DMS 273 treated with DMSO at 0.1 percent for 48 hours (cell line): Measurements from ENCODE around the gene IDS.
A peak's percentile ranks its signal among the peaks of the same experiment; 100 is the strongest.
"Not testable (repeated sequence)": the region's sequence is repeated elsewhere in the genome, so short reads cannot be mapped to it uniquely, and the experiment has no call there.

Experiments used
- DNase-seq: peaks from one replicate; lab custom pipeline; 2025; lab: John Stamatoyannopoulos, UW

Gene IDS

DNA sequence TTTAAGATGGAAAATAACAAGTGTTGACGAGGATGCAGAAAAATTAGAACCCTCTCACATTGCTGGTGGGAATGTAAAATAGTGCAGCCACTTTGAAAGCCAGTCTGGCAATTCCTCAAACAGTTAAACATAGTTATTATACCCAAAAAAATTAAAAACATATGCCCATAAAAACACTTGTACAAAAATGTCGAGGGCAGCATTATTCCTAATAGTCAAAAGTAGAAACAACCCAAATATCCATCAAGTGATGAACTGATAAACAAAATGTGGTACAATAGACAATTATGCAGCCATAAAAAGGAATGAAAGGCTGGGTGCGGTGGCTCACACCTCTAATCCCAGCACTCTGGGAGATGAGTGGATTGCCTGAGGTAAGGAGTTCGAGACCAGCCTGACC is 6.3 kb downstream of the IDS start:
- no peak for DNase-seq

DNA sequence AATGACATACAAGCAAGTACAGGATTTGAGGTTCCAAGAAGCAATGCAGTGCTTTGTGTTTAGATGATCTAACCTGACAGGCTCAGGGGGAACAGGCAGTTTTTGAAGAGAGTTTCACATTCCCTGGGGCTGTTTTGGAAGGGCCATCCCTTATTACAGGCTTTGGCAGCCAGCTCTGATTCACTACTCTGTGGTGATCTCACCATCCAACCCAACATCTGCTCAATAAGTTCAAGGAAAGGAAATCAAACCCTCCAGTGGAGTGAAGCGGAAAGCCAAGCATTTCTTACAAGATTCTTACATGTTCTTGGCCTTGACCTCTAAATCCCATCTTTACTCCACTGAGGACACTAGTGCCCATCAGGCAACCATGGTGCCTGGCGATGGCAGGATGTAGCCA is 7.5 kb downstream of the IDS start:
- DNase-seq, result no peak

DNA sequence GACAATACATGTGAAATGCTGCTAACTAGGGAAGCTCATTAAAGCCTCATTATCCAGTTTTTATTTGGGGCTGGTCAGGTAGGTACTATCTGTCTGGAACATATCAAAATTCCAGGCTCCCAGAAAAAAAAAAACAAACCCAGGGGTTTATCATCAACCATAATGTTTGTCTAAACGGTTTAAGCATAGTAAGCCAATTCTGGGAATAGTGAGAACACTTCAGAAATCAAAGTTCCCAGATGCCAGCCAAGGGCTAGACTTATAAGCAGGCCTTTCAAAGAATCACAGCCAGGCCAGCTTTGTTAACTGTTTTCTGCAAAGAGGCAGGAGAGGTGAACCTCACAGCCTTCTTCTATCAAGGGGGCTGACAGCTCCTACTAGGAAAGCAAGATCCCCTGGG is 8.1 kb downstream of the IDS start:
- DNase-seq, result no peak

DNA sequence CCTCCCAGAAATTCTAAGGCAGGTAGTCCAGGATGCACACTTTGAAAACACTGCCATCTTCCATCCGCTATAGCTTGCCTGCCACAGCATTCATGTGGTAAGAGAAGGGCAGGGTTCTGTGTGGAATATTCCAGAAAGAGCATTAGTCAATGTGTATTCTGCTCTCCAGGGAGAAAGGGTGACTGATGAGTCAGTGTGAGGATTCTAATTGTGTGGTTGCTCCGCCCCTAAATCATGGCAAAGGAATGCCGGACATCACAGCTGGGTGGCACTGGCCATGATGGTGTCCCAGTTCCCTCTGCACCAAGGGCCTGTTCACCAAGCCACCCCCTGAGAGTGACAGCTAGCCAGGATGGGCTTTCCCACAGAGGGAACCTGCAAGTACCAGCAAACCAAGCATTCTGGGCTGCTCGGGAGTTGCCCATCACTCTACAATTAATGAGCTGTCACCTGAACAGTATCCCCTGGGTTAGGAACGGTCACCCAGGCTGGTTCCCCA is 9.5 kb downstream of the IDS start:
- DNase-seq, result no peak

DNA sequence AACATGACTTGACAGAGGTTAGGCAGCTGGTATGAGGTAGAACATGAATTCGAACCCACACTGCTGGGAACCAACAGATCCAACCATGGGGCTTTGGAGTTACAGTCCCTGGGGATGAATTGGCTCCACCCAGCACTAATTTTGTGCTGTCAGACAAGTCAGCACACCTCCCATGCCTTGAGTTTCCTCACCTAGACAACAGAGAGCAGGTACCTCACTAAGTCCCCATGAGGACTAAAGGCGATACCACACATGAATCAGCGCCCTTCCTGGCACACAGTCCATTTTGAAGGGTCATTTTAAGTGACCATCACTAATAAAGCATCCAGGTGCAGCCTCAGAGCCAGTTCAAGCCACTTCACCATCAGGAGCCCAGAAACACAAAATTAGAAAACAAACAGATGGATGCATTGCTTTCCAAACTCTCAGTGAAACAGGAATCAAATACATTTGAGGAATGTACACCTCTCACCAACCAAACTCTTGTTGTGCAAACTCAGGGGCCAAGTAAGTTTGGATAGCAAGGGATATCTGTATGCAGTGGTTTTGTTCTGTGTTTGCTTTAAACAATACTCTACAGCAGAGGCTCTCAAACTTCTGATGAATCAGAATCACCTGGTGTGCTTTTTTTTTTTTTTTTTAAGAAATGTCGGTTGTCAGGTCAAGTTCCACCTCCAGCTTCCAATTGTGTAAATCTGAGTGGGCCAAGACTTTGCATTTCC is 10.1 kb downstream of the IDS start:
- DNase-seq, result no peak

DNA sequence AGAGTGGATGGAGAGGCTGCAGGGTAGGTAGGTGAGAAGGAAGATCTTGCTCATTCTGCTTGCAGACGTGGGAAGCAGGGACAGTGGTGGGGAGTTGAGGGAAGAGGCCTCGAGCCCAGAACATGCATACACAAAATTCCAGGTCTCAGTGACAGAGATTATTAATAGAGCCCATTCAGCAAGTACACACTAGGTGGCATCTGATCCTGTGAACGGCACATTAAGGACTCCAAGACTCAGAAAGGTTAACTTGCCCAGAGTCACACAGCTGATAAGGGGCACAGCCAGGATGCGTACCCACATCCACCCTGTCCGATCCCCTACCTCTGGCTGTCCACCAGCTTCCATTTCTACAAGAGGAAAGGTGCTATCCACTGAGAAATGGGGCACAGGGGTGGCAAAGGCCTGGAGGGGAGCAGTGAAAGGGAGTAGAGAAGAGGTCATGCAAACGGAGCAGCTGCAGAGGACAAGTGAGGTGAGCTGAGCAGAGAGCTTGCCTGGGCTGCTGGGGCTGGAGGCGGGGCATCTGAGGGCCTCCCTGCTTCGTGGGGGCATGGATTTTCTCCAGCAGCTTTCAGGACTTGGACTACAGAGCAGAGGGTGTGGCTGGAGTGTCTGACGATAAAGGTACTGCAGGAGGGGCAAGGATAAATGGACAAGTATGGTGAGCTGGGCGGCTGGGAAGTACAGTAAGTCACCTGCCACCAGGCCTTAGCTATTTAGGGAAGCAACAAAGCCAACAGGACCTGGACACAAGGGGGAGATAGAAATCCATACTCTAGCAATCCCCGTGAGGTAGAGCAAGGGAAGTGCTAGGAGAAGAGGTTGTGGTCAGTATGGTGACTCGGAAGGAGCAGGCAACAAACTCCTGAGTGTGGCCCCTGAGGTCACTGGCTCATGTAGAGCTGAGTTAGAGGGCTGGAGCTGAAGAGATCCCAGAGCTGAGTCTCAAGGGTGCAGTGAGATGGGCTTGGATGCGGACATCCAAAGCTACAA is 11.2 kb downstream of the IDS start:
- DNase-seq, result no peak

DNA sequence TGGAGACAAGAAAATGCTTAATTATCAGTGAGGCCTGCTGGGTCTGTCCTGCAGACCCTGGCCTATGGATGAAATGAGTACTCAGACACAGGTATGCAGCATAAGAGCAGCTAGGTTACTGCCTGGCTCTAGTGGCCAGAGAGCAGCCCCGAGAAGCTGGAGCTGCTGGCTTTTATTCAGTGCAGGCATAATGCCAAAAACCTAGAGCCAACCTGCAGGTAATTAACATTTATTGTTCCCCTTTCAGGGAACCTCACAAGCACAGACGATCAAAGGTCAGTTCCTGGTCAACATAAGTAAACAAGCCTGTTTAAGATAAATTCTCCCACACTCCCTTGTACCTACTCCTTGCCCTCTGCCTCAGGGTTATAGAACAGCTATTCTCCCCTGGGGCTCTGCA is 13.3 kb downstream of the IDS start:
- DNase-seq, result no peak

DNA sequence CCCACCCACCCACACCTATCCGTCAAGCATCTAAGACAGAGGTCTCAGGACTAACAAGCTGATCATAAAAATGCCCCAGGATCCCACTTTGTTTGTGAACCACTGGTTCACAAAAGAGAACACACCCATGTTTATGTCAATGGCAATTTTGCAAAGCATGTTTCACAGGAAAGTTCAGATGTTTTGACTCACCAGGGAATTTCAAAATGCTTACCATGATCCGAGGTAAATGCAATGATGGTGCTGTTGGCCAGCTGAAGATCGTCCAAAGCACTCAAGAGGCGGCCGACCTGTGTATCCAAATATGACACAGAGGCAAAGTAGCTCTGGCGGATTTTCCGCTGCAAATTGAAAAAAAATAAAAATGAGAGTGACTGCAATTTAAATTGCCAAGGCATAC is 15.0 kb downstream of the IDS start:
- no peak for DNase-seq

DNA sequence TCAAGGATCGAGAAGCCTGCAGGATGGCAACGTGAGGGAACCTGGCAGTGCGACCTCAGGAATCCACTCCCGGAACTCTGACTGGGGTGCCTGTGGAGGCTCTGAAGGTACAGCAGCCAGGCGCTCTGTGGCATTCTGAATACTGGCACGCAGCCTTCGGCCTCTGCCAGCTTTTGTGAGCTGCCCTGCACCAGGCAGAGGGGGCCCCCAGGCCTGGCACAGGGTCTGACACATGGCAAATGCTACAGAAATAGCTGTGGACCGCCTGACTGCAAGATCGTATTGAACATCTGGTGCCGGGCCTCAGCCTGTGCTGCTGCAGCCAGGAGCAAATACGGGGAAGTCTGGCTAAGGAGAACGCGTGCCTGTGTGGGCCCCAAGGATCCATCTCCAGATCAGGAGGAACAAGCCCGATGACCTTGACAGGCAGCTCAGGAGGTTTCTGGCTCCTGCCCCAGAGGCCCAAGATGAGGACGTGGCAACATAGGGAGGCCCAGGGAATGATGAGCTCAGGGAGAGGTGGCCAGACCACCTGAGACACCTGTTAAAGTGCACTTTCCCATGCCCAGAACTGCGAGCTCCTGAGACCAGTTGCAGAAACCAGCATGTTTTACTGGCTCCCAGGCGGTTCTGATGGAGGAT is 16.6 kb downstream of the IDS start:
- DNase-seq, result not testable (repeated sequence)

DNA sequence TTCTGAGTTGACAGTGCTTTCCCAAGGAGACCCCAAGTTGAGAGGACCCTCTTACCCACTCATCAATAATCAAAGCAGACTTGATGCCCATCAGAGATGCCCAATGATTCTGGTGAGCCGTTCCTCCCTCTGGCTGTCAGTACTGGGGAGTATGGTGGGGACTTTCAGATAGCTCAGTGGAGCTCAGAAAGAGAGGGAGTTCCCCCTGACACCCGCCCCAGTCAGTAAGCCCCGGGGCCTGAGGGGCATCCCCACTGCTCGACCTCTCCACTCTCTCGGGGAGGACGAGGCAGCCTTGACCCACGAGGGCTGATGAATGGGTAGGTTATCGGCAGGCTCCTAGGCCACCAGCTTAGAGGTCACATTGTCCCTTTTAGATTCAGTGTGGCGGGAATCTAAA is 17.1 kb downstream of the IDS start:
- DNase-seq, result not testable (repeated sequence)

DNA sequence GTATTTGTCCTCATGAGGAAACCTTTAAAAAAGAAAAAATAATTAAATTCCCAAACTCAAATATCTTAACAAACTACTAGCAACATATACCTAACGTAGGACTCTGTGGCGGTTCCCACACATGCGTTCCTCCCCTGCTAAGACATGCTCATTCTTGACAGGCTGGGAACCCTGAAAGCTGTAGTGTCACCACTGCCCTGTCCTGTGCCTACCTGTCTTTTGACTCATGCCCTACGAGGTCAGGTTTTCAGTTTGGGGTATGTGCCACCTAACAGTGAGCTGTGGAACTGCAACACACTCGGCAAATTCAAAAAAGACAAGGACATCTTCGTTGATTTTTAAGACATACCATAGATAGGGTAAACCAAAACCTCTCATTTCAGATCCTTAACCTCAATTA is 17.8 kb downstream of the IDS start:
- DNase-seq, result no peak

DNA sequence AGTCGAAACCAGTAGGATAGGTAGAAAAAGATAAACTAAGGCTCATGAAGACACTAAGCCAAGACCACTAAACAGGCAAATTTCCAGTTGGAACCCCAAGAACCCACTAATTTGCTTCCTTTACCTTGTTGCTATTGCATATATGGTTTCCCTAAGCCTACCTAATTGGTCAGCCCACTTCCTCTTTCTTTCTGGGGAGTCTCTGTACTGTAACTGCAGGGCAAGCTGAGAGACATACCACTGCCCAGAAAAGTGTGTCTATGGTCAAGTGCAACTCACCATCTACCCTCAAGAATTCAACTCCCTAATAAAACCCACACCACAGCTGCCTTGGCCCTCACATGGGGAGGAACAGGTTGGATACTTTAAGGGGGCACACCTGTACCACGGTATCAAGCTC is 28.6 kb downstream of the IDS start:
- DNase-seq, result no peak

DNA sequence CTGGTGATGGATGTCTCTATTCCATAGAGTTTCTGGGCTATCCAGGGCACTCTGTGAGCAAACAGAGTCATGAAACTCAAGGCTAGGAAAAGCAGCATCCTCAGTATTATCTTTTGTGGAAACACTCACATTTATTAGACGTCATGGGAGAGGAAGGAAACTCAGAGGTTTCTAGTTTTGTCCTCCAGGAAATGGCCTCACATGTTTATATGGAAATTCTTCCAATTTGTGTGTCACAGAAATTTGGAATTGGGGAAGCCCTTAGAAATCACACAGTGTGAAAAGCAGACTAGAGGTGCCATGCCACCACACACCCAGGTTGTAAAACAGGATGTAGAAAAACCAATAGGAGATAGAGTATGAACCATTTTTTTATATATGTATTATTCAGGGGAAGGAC is 31.1 kb downstream of the IDS start:
- DNase-seq, result no peak

DNA sequence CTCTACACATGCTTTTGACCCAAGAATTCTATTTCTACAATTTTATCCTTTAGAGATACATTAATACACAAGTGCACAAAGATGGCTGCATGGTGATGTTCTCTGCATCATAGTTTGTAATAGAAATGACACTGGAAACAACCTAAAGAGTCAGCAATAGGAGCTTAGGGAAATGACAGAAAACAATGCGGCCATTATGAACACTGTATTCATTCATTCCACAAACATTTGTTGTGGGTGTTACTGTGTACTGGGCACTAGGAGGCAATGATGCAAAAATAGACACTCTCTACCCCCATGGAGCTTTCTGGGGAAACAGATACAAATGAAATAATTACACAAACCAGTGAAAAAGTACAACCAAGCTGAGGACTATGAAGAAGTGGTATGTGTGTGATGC is 32.0 kb downstream of the IDS start:
- no peak for DNase-seq

DNA sequence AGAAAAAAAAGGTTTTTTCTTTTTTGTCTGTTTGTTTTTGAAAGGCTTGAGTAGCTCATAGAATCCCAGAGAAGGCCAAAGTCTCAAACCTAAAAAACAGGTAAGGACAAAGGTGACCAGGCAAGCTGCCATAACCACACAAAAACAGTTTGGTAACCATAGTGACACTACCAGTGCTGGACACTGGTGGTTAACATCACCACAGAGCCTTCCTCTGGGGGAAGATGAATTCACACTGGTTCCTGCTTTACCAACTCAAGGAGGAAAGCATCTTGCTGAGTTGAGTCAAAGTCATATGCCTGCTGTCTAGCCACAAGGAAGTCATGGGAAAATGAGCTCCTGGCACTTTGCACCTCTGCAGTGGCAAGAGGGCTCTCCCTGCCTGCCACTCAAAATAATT is 32.5 kb downstream of the IDS start:
- DNase-seq, result no peak

DNA sequence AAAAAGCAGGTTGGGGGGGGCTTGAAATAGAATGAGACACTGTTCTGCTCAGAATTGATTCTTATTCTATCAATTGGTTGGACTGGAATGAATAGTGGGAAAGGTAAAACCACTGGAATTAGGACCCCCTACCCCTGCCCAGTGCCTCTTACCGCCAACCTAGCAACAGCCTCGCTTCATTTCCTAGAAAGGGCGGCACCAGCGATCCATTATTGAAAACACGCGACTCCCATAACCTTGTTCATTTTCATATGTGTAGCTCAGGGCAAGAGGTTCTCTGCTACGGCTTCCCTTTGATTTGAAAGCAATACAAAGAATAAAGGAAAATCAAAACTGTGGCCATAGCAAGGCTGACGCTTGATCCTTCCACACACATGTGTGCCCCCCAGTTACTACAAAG is 33.7 kb downstream of the IDS start:
- DNase-seq, result no peak

DNA sequence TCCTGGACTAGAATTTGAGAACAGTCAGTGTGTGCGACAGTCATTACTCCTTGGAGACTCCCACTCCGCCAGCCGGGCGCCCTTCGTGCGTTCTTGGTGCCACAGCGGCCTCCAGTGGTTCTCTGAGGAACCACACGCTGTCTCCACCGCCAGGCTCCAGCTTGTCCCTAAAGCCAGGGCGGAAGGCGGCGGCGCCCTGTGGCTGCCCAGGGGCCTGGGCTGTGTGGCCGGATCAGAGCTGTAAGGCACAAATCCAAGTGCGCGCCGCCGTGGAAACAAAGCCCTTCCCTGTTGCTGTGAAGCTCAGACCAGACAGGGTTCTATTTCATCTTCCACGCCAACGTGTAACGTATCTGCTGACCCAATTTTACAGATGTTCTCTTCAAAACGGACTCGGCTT is 34.2 kb downstream of the IDS start:
- DNase-seq, result peak; percentile 54

DNA sequence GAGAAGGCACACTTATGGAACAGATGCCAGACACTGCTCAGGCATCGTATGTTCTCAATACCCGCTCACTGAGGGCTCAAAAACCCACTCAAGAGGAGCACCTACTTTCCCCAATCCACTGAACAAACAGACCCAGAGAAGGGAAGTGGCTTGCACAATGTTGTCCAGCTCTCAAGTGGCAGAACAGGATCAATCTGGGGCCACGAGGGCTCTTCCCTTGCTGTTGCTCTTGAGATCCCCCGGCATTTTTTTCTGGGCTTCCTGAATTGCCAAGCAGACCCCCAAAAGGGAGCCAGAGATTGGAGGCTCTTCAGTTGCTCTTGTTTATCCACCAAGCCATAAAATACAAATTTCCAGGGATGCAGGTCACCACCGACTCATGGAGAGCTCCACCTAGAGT is 35.7 kb downstream of the IDS start:
- DNase-seq, result no peak

DNA sequence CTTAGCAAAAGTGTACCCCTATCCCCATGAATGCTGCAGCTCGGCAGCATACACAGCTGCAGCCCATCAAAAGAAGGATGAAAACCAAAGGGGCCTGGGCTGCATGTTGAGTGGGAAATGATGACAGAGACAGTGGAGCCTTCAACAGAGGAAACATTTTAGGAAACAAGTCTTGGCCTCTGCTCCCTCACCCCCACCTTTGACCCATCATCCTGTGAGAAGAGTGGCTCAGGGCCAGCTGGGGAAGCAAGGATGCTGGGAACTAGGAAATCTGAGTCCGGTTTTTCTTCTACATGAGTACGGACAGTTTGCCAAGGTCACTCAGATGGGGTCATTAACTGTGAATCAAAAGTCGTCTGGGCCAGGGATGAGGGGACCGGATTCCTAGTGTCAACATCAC is 37.2 kb downstream of the IDS start:
- no peak for DNase-seq

DNA sequence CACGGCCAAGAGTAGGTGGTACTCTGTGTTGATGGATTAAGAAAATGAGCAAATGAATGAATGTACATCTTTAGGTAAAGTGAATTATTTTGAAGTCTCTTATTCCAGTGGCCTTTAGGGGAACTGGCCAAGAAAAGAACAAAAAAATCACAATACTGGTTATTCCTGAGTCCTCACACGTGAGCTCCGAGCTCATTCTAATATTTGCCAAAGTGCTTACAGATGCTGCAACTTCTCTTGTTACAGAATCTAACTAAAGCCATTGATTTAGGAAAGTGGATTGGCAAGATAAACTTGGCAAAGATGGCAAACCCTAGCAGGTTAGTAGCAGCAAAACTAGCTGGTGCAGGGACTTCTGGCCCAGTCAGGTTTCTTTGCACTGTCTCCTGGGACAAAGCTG is 37.6 kb downstream of the IDS start:
- DNase-seq, result no peak

DNA sequence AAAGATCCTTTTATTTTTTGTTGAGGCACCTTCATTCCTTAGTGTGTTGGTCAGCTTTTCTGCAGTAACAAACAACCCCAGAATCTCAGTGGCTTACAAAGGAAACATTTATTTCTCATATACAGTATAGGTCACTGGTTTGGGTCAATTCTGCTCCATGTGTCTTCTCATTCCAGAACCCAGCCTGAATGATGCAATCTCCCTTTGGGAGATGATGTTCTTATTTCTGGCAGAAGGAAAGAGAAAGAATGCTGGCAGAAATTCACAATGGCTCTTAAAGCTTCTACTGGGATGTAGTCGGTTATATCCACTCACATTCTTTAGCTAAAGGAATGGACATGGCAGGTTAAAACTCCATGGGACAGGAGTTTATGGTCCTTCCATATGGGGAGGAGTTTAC is 42.3 kb downstream of the IDS start:
- no peak for DNase-seq

DNA sequence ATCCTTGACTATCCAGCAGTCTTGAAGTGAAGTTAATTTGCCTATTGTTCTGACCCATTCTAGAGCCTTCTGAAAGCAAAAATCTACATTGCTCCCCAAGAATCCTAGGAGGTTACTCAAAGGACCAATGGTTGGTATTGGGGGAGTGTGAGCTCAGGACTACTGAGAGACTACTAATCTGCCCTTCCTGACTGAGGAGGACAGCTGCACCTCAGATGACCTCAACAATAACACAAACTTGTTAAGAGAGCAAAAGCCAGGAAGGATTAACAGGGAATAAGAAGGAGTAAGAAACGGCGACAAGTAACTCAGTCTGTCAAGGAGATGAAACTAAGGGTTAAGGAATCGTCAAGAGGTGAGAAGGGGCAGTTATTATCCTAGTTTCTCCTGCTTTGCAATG is 43.4 kb downstream of the IDS start:
- no peak for DNase-seq

DNA sequence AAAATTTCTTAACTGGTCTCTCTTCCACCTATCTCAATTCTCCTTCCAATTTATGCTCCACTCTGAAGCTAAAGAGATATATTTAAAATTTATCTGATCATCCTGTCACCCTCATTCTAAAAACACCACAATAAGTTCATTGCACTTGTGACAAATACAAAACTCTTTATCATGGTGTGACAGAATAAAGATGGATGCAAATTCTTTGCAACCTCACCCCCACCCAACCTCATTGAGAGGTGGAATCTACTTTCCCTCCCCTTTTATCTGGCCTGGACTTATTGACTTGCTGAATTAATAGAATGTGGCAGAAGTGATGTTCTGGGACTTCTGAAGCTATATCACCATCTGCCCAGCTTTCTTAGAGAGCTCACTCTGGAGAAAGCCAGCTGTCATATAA is 46.5 kb downstream of the IDS start:
- DNase-seq, result peak; percentile 68
